NCI-H748 treated with DMSO at 0.1 percent for 48 hours (cell line): Measurements from ENCODE around the gene SNIP1.
"Not testable (repeated sequence)": the region's sequence is repeated elsewhere in the genome, so short reads cannot be mapped to it uniquely, and the experiment has no call there.

Experiments
- DNase-seq: peaks from one replicate; lab custom pipeline; 2025; lab: John Stamatoyannopoulos, UW

SNIP1 gene

GRCh38 chr1:37553927-37554808, at the start of gene SNIP1:
TSS of gene SNIP1 (minus strand) at chr1:37554293. CDS start at chr1:37554229, 64 bp downstream.
- DNase-seq = peak; percentile 77

GRCh38 chr1:37602750-37603694, 48.9 kb upstream of the SNIP1 start:
- DNase-seq = no peak

GRCh38 chr1:37601441-37601840, 47.3 kb upstream of the SNIP1 start:
- no peak for DNase-seq

- no peak for DNase-seq
Observed at GRCh38 chr1:37599940-37600339, 45.8 kb upstream of the SNIP1 start.

- no peak for DNase-seq
Observed at GRCh38 chr1:37596182-37596667, 42.1 kb upstream of the SNIP1 start.

- DNase-seq = peak; percentile 72
Observed at GRCh38 chr1:37595440-37596181, 41.5 kb upstream of the SNIP1 start, which contains the start of gene GNL2. TSS of gene GNL2 (minus strand) at chr1:37595937. CDS start at chr1:37595822, 115 bp downstream.

- no peak for DNase-seq
Observed at GRCh38 chr1:37593726-37594125, 39.6 kb upstream of the SNIP1 start.

- no peak for DNase-seq
Observed at GRCh38 chr1:37588939-37589338, 34.8 kb upstream of the SNIP1 start.

- not testable (repeated sequence) for DNase-seq
Observed at GRCh38 chr1:37584544-37584943, 30.5 kb upstream of the SNIP1 start.

- no peak for DNase-seq
Observed at GRCh38 chr1:37575692-37576091, 21.6 kb upstream of the SNIP1 start.

- DNase-seq = no peak
Observed at GRCh38 chr1:37574834-37575480, 20.9 kb upstream of the SNIP1 start.

GRCh38 chr1:37570528-37571334, 16.6 kb upstream of the SNIP1 start:
- DNase-seq = no peak

GRCh38 chr1:37567023-37567422, 12.9 kb upstream of the SNIP1 start:
- DNase-seq = no peak

GRCh38 chr1:37564892-37565291, 10.8 kb upstream of the SNIP1 start:
- DNase-seq = no peak

- no peak for DNase-seq
Observed at GRCh38 chr1:37562984-37563383, 8.9 kb upstream of the SNIP1 start.

- no peak for DNase-seq
Observed at GRCh38 chr1:37561133-37562132, 7.3 kb upstream of the SNIP1 start.

GRCh38 chr1:37560401-37561132, 6.5 kb upstream of the SNIP1 start:
- no peak for DNase-seq

- not testable (repeated sequence) for DNase-seq
Observed at GRCh38 chr1:37559957-37560379, 5.9 kb upstream of the SNIP1 start.
